GM20000 (cell line): ENCODE data around the gene LMO7.

ENCODE experiments used
- DNase-seq: peaks from one replicate; pipeline ENCODE4 v3.0.0; 2012; ENCODE audit warnings: low spot score
- CTCF ChIP-seq: IDR thresholded peaks from 2 replicates; pipeline ENCODE4 v1.5.1; 2012; ENCODE audit warnings: mild to moderate bottlenecking, control low read depth; ENCODE audit errors: extremely low read depth, missing control alignments

LMO7 gene

GRCh38 chr13:75645141-75645540 lies 9.0 kb downstream of the LMO7 start:
- DNase-seq, result no peak
- TF ChIP-seq CTCF, result no peak

GRCh38 chr13:75647126-75647784 lies 11.1 kb downstream of the LMO7 start:
- DNase-seq, result peak; percentile 59
- no peak for TF ChIP-seq CTCF

GRCh38 chr13:75648446-75648845 lies 12.3 kb downstream of the LMO7 start:
- no peak for TF ChIP-seq CTCF
- no peak for DNase-seq

GRCh38 chr13:75651013-75651412 lies 14.9 kb downstream of the LMO7 start:
- no peak for TF ChIP-seq CTCF
- DNase-seq, result no peak

- no peak for DNase-seq
- TF ChIP-seq CTCF, result no peak
These were observed 16.6 kb downstream of the LMO7 start for GRCh38 chr13:75652726-75653125.

- DNase-seq, result no peak
- TF ChIP-seq CTCF, result no peak
These were observed 20.4 kb downstream of the LMO7 start for GRCh38 chr13:75656425-75656989.

GRCh38 chr13:75657111-75657510 lies 21.0 kb downstream of the LMO7 start:
- no peak for DNase-seq
- no peak for TF ChIP-seq CTCF
